Body of pancreas (tissue), 4 donors: ENCODE measurements around the gene OCLN.

Source experiments
- CTCF ChIP-seq, 7 experiments: fragments of 450-650 bp in 4 of 7; fragments of 200-600 bp in 3 of 7; sonication (generic) in 3 of 7; IDR thresholded peaks; one replicate each; pipeline ENCODE4 v1.5.1; 2016 to 2019; ENCODE audit warnings: antibody characterized with exemption in 7 of 7
- POLR2A ChIP-seq, 3 donors: fragments of 450-650 bp; IDR thresholded peaks; one replicate each; pipeline ENCODE4 v1.6.1; 2016; ENCODE audit warnings: antibody characterized with exemption in 3 of 3, mild to moderate bottlenecking in 2 of 3

GRCh38 chr5:69498384-69498783, 5.8 kb downstream of the OCLN start:
- TF ChIP-seq POLR2A (IDR thresholded peaks at IDR 0.05) (no peak), CTCF (IDR thresholded peaks at IDR 0.05) (no peak)
